Measurements from ENCODE around the gene GZMM. TPM values are rescaled to one million over a fixed set of nuclear protein-coding genes. Genes with fewer than 3 reads are reported as not detected.

The GZMM gene
- total RNA-seq, 2 donors from 2014 or later: 0.61 to 1.0 TPM

DNA sequence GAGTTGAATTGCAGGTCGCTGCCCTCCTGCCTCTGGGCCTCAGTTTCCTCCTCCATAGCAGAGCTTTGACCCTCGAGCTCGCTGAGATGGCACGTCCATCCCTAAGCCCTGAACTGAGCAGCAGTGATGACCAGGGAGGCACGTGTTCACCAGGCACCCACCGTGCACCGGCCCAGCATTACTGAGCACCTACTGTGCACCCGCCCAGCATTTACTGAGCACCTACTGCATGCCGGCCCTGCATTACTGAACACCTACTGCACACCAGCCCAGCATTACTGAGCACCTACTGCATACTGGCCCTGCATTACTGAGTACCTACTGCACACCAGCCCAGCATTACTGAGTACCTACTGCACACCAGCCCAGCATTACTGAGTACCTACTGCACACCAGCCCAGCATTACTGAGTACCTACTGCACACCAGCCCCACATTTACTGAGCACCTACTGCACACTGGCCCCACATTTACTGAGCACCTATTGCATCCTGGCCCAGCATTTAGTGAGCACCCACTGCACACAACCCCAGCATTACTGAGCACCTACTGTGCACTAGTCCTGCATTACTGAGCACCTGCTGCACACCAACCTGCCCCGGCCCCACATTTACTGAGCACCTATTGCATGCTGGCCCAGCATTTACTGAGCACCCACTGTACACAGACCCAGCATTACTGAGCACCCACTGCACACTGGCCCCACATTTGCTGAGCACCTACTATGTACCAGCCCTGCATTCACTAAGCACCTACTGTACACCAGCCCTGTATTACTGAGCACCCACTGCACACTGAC lies 30.3 kb upstream of the GZMM start:
- H3K9ac ChIP-seq (ENCODE audit: low read depth in 2 of 2, low read length in 2 of 2): no peak overlapping the region
- no peak overlapping the region for H3K4me3 ChIP-seq
- H3K4me1 ChIP-seq: peaks cover 9% of the 10 kb centered on the region
- no peak for DNase-seq
- no peaks in the 10 kb centered on the region for H3K36me3 ChIP-seq
- intact Hi-C loops (cut with DNase I): no loop called here
- no peaks in the 10 kb centered on the region for H3K27me3 ChIP-seq
- TF ChIP-seq, protein P1, sequence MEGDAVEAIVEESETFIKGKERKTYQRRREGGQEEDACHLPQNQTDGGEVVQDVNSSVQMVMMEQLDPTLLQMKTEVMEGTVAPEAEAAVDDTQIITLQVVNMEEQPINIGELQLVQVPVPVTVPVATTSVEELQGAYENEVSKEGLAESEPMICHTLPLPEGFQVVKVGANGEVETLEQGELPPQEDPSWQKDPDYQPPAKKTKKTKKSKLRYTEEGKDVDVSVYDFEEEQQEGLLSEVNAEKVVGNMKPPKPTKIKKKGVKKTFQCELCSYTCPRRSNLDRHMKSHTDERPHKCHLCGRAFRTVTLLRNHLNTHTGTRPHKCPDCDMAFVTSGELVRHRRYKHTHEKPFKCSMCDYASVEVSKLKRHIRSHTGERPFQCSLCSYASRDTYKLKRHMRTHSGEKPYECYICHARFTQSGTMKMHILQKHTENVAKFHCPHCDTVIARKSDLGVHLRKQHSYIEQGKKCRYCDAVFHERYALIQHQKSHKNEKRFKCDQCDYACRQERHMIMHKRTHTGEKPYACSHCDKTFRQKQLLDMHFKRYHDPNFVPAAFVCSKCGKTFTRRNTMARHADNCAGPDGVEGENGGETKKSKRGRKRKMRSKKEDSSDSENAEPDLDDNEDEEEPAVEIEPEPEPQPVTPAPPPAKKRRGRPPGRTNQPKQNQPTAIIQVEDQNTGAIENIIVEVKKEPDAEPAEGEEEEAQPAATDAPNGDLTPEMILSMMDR (IDR thresholded peaks at IDR 0.05): no peak
- H3K27ac ChIP-seq: no peak overlapping the region
- H3K9me3 ChIP-seq: no peaks in the 10 kb centered on the region

DNA sequence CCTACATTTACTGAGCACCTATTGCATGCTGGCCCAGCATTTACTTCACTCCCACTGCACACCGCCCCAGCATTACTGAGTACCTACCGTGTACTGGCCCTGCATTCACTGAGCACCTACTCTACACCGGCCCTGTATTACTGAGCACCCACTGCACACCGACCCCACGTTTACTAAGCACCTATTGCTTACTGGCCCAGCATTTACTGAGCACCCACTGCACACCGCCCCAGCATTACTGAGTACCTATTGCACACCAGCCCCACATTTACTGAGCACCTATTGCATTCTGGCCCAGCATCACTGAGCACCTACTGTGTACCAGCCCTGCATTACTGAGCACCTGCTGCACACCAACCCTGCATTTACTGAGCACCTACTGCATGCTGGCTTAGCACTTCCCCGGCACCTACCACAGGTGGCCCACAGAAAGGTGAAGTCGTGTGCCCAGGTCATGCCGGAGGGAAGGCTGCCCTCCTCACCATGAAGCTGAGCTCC lies 29.6 kb upstream of the GZMM start:
- no peaks in the 10 kb centered on the region for H3K36me3 ChIP-seq
- DNase-seq: no peak
- H3K4me3 ChIP-seq: no peak overlapping the region
- H3K27me3 ChIP-seq: no peaks in the 10 kb centered on the region
- peaks cover 8% of the 10 kb centered on the region for H3K4me1 ChIP-seq
- TF ChIP-seq, protein P1 (IDR thresholded peaks at IDR 0.05): no peak
- intact Hi-C loops (cut with DNase I): no loop called here
- no peak overlapping the region for H3K9ac ChIP-seq (ENCODE audit: low read depth in 2 of 2, low read length in 2 of 2)
- no peaks in the 10 kb centered on the region for H3K9me3 ChIP-seq
- H3K27ac ChIP-seq: no peak overlapping the region

DNA sequence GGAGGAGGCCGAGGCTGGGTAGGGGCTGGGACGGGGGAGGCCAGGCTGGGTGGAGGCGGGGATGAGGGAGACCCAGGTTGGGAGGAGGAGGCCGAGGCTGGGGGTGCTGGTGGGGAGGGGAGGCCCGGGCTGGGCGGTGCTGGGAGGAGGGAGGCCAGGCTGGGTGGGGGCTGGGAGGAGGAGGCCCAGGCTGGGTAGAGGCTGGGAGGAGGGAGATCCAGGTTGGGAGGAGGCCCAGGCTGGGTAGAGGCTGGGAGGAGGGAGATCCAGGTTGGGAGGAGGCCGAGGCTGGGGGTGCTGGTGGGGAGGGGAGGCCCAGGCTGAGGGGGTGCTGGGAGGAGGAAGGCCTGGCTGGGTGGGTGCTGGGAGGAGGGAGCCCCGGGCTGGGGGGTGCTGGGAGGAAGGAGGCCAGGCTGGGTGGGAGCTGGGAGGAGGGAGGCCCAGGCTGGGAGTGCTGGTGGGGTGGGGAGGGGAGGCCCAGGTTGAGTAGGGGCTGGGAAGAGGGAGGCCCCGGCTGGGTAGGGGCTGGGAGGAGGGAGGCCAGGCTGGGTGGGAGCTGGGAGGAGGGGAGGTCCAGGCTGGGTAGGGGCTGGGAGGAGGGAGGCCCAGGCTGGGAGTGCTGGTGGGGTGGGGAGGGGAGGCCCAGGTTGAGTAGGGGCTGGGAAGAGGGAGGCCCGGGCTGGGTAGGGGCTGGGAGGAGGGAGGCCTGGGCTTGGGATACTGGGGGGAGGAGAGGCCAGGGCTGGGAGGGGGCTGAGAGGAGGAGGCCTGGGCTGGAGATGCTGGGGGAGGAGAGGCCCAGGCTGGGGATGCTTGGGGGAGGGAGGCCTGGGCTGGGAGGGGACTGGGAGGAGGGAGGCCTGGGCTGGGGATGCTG lies 25.9 kb upstream of the GZMM start:
- Histone ChIP-seq H3K9ac (ENCODE audit: low read depth in 2 of 2, low read length in 2 of 2) (no peak overlapping the region), H3K9me3 (no peaks in the 10 kb centered on the region), H3K4me1 (no peaks in the 10 kb centered on the region), H3K27ac (no peak overlapping the region), H3K27me3 (no peaks in the 10 kb centered on the region), H3K36me3 (no peaks in the 10 kb centered on the region), H3K4me3 (no peak overlapping the region)
- DNase-seq: no peak
- intact Hi-C loops (cut with DNase I): no loop called here
- TF ChIP-seq, protein P1 (IDR thresholded peaks at IDR 0.05): no peak

DNA sequence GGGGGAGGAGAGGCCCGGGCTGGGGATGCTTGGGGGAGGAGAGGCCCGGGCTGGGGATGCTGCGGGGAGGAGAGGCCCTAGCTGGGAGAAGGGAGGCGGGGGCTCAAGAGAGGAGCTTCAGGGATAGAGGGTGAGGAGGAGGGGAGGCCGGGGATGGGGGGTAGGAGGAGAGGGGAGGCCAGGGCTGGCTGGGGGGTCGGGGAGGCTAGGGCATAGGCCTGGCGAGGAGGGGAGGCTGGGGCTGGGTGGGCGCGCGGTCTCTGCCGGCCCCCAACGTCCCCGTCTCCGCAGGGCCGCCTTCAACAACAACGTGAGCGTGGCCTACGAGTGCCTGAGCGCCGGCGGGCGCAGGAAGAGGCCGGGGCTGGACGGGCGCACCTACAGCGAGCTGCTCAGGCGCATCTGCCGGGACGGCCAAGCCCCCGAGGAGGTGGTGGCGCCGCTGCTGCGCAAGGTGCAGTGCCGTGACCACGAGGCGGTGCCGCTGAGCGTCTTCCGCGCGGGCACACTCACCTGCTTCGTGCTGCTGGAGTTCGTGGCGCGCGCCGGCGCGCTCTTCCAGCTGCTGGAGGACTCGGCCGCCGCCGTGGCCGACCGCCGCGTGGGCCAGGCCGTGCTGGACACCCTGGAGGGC lies 25.1 kb upstream of the GZMM start:
- H3K4me3 ChIP-seq: no peak overlapping the region
- no peak overlapping the region for H3K27ac ChIP-seq
- TF ChIP-seq, protein P1 (IDR thresholded peaks at IDR 0.05): no peak
- no peaks in the 10 kb centered on the region for H3K9me3 ChIP-seq
- intact Hi-C loops (cut with DNase I): no loop called here
- H3K9ac ChIP-seq (ENCODE audit: low read depth in 2 of 2, low read length in 2 of 2): peak overlapping the region in 1 of 2 donors; percentile 12
- no peaks in the 10 kb centered on the region for H3K36me3 ChIP-seq
- no peaks in the 10 kb centered on the region for H3K4me1 ChIP-seq
- no peaks in the 10 kb centered on the region for H3K27me3 ChIP-seq
- no peak for DNase-seq

DNA sequence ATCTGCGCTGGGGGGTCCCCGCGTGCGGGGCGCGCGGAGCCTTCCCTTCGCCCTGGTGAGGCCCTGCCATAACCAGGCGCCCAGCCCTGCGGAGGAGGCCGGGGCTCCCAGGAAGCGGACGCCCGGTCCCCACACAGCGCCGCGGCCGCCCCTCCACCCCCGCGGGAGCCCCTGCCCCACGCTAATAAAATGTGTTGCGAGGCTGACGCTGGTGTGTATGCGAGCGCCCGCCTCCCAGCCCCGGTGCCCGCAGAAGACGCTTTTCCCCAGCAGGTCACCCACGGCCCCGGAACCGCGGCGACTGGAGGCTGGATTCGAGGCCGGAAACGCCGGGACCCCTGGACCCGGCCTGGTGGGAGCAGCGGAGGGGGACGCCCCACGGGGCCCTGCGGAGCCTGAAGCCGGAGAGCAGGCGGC lies 24.4 kb upstream of the GZMM start:
- H3K4me1 ChIP-seq: no peaks in the 10 kb centered on the region
- TF ChIP-seq, protein P1 (IDR thresholded peaks at IDR 0.05): no peak
- no peak overlapping the region for H3K27ac ChIP-seq
- no peak for DNase-seq
- H3K27me3 ChIP-seq: no peaks in the 10 kb centered on the region
- no peak overlapping the region for H3K9ac ChIP-seq (ENCODE audit: low read depth in 2 of 2, low read length in 2 of 2)
- H3K36me3 ChIP-seq: no peaks in the 10 kb centered on the region
- intact Hi-C loops (cut with DNase I): no loop called here
- no peak overlapping the region for H3K4me3 ChIP-seq
- no peaks in the 10 kb centered on the region for H3K9me3 ChIP-seq

Measured in colonic mucosa (tissue), 4 donors.